D721Med (cell line): ENCODE results near the gene ANKRD44.

Experiments
- DNase-seq: peaks from one replicate; pipeline ENCODE4 v3.0.0; 2011; ENCODE audit warnings: low spot score; ENCODE audit not compliant: insufficient read length
- FAIRE-seq: peaks from 2 replicates; lab custom pipeline; 2011; peaks lifted over from hg19 to GRCh38; lab: Jason Lieb, UNC
- TF ChIP-seq, protein P1 (sequence below): IDR thresholded peaks from 2 replicates; pipeline ENCODE4 v1.5.1; 2012; ENCODE audit warnings: mild to moderate bottlenecking, control low read depth; ENCODE audit not compliant: insufficient read depth; ENCODE audit errors: missing control alignments

ANKRD44 gene

DNA sequence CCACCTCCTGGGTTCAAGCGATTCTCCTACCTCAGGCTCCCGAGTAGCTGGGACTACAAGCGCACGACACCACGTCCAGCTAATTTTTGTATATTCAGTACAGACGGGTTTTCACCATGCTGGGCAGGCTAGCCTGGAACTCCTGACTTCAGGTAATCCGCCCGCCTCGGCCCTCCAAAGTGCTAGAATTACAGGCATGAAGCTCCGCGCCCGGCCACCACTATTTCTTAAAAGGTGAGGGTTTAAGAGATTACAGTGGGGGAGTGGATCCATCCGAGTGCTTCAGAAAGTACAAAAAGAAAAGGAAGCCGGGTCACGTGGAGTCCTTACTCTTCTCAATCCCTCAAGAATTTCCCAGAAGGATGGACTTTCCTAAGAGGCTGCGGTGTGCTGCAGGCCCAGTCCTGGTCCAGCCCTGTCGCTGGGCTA lies 146.9 kb downstream of the ANKRD44 start:
- no peak for FAIRE-seq
- DNase-seq = no peak
- TF ChIP-seq, protein P1, sequence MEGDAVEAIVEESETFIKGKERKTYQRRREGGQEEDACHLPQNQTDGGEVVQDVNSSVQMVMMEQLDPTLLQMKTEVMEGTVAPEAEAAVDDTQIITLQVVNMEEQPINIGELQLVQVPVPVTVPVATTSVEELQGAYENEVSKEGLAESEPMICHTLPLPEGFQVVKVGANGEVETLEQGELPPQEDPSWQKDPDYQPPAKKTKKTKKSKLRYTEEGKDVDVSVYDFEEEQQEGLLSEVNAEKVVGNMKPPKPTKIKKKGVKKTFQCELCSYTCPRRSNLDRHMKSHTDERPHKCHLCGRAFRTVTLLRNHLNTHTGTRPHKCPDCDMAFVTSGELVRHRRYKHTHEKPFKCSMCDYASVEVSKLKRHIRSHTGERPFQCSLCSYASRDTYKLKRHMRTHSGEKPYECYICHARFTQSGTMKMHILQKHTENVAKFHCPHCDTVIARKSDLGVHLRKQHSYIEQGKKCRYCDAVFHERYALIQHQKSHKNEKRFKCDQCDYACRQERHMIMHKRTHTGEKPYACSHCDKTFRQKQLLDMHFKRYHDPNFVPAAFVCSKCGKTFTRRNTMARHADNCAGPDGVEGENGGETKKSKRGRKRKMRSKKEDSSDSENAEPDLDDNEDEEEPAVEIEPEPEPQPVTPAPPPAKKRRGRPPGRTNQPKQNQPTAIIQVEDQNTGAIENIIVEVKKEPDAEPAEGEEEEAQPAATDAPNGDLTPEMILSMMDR = no peak

DNA sequence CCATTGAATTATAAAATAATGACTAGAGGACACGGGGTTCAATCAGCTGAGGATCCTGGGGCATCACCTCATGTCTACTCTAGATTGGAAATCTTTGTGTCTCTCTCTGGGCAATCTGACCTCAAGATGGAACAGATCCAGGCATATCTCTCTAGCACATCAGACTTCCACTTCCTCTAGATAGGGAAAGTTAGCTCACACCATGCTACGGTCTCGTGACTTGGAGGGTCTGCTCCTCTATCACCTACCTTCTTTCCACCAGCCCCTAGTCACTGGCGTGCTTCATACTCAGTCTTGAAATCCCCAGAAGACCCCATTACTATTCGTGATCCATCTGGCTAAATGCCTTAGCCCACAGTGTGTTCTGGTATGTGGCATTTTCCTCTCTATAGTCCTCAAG lies 148.8 kb downstream of the ANKRD44 start:
- FAIRE-seq = no peak
- DNase-seq = no peak
- TF ChIP-seq, protein P1 = no peak

DNA sequence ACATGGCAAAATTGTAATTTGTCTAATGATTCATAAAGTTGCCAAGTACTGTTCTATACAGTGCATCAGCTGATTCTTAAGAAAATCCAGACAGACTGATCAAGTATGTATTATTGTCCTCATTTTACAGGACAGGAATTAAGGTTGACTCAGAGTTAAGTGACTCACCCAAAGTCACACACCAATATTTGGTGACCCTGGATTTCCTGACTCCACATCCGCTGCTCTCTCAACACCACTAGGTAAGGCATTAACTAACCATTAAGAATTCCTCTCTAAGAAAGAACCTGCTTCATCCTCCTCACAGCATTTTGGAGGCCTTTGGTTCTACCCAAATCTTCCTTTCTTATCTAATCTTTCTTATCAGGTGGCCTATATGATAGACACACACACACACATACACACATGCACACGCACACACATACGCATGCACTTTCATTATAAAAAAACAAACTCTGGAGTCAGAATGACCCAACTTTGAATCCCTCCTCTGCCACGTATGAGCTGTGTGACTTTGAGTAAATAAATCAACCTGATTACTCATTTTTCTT lies 150.8 kb downstream of the ANKRD44 start:
- FAIRE-seq = no peak
- TF ChIP-seq, protein P1 = no peak
- no peak for DNase-seq

DNA sequence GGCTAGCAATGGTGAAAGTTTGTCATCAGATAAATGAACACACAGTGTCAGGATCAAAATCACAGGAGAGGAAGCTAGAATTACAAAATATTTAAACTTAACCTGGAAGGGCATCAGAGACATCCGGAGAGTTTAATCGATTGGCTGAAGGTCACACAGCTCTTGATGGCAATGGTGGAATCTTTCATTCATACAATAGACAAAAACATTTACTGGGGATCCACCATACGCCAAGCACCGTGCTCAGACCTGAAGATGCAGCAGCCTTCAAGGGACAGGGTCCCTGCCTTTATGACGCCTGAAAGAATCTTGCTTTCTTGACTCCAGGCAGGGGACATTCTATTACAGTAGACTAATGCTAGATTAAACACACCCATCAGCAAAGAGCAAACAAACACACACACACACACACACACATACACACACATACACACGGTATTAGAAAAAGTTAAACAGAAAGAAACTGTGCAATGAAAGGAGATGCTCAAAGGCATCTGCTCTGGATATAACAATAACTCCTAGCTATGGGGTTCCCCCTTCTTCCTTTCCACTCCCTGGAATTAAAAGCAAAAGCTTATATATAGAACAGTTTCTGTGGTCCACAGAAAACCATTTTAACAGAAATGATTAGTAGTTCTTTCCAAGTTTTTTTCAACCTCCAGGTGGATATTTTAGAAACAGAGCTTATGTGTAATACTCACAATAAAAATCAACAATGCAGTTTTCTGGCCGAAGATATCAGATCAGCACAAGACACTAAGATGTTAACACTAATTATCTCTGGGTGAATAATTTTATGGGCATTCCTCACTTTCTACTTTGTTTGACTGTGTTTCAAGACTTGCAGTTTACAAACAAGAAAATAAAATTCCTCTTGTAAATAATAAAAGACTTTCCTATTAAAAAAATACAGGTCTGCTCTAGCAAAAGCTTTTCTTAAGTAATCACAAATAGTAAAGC lies 151.7 kb downstream of the ANKRD44 start:
- FAIRE-seq = no peak
- DNase-seq = no peak
- TF ChIP-seq, protein P1 = no peak

DNA sequence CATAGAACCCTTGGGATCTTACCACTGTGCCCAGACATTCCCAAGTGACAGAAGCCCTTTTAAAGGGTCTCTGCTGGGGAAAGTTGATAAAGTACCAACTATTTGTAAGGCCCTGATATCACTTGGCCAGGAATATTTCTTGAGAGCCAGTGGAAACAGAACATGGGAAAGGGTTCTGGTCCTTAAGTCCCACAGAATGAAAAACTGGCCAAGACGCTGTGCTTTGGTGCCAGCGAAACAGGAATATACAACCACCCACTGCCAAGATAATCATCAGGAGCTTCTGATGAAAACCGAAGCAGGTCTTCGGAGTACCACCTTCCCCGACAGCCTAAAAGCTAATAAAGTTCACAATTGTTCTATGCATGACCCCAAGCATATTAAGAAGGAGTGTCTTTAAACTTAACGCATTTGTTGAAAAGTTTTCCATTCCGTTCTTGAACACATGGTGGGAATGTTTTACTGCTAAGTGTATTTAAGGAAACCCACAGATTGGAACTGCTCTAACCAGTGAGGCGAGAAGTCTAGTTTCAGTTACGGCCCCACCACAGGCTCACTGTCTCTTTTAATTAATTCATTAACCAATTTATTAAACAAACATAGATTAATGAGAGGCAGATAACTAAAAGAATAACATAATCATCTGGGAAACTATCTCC lies 152.6 kb downstream of the ANKRD44 start:
- DNase-seq = no peak
- FAIRE-seq = no peak
- TF ChIP-seq, protein P1 = no peak

DNA sequence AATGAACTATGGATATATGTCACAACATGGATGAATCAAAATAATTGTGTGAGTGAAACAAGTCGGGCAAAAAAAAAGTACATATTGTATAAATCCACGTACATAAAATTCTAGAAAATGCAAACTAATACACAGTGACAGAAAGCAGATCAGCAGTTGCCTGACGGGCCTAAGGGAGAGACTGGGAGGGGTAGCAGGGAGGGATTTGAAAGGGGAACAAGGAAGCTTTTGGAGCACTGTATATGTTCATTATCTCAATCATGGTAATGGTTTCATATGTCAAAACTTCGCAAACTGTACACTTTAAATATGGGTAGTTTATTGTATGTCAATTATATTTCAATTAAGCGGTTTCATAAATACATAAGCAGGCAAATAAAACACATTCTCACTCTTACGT lies 153.8 kb downstream of the ANKRD44 start:
- TF ChIP-seq, protein P1 = no peak
- FAIRE-seq = no peak
- no peak for DNase-seq
